OCI-LY7 (cell line): ENCODE data around the gene SLC7A7. TPM values are rescaled to one million over a fixed set of nuclear protein-coding genes. Genes with fewer than 3 reads are reported as not detected.

Experiments used
- BruUV-seq: library from RNA; stranded (reverse); fragments of 400-500 nt; replicated peaks from 2 replicates; lab custom pipeline; 2021; lab: Mats Ljungman, UMichigan
- CTCF ChIA-PET: fragments of 300-600 bp; sonication (Branson Sonifier 250); formaldehyde crosslinking; loops from one replicate; lab custom pipeline; 2022; ENCODE audit warnings: antibody characterized with exemption; ENCODE audit not compliant: unreplicated experiment; lab: Charles Lee
- POLR2A ChIA-PET: fragments of 300-600 bp; sonication (Branson Sonifier 250); formaldehyde crosslinking; loops from one replicate; lab custom pipeline; 2022; ENCODE audit warnings: antibody characterized with exemption; lab: Charles Lee
- DNase-seq: peaks from one replicate; pipeline ENCODE4 v3.0.0-alpha.2; 2015; ENCODE audit warnings: low spot score
- H2AFZ ChIP-seq: fragments of 200-600 bp; sonication (generic), shearing (Covaris generic); 2 replicates; pipeline ENCODE4 v1.6.1; 2014; ENCODE audit warnings: mild to moderate bottlenecking, antibody characterized with exemption, low read length, moderate library complexity
- H3K27ac ChIP-seq: fragments of 200-600 bp; sonication (generic); 2 replicates; pipeline ENCODE4 v1.5.1; 2014; ENCODE audit warnings: mixed run types, low read depth, mild to moderate bottlenecking, moderate library complexity, low read length, inconsistent platforms; ENCODE audit not compliant: poor library complexity, severe bottlenecking
- H3K36me3 ChIP-seq: fragments of 200-600 bp; sonication (generic); 2 replicates; pipeline ENCODE4 v1.6.1; 2014; ENCODE audit warnings: mild to moderate bottlenecking, antibody characterized with exemption, low read length, moderate library complexity, mixed read lengths; ENCODE audit not compliant: insufficient read depth
- H3K4me1 ChIP-seq: fragments of 200-600 bp; sonication (generic); 2 replicates; pipeline ENCODE4 v1.5.1; 2014; ENCODE audit warnings: mild to moderate bottlenecking, low read length; ENCODE audit not compliant: insufficient read depth, poor library complexity, severe bottlenecking
- H3K4me2 ChIP-seq: fragments of 200-600 bp; sonication (generic); 2 replicates; pipeline ENCODE4 v1.6.1; 2014; ENCODE audit warnings: mild to moderate bottlenecking, low read length
- H3K4me3 ChIP-seq: fragments of 200-600 bp; sonication (generic); 2 replicates; pipeline ENCODE4 v1.5.1; 2014; ENCODE audit warnings: mild to moderate bottlenecking, low read depth, low read length; ENCODE audit not compliant: poor library complexity, severe bottlenecking
- H3K79me2 ChIP-seq: fragments of 200-600 bp; sonication (generic); 2 replicates; pipeline ENCODE4 v1.6.1; 2016; ENCODE audit warnings: low read depth, mild to moderate bottlenecking, low read length, moderate library complexity, mixed read lengths; ENCODE audit not compliant: insufficient read depth
- H3K9me2 ChIP-seq: fragments of 200-600 bp; sonication (generic); 2 replicates; pipeline ENCODE4 v1.6.1; 2016; ENCODE audit warnings: mild to moderate bottlenecking, low read length, mixed read lengths; ENCODE audit not compliant: insufficient read depth
- H3K9me3 ChIP-seq: fragments of 200-600 bp; sonication (generic); 2 replicates; pipeline ENCODE4 v1.6.1; 2014; ENCODE audit warnings: mild to moderate bottlenecking, mixed run types, low read length, mixed read lengths
- H4K20me1 ChIP-seq: fragments of 200-600 bp; sonication (generic); 2 replicates; pipeline ENCODE4 v1.6.1; 2014; ENCODE audit warnings: mild to moderate bottlenecking, antibody characterized with exemption, low read length, moderate library complexity, mixed read lengths; ENCODE audit not compliant: insufficient read depth
- EZH2phosphoT487 ChIP-seq: fragments of 200-600 bp; sonication (generic); IDR thresholded peaks from 2 replicates; pipeline ENCODE4 v1.6.1; 2018; ENCODE audit warnings: low read depth, borderline replicate concordance, mild to moderate bottlenecking, mixed run types, antibody characterized with exemption, low read length, moderate library complexity, mixed read lengths
- intact Hi-C: fragments of 100-400 bp; cut with micrococcal nuclease; formaldehyde crosslinking; loops from one replicate; pipeline ENCODE4 v1.10.0; 2022; ENCODE audit not compliant: unreplicated experiment
- total RNA-seq, 2 experiments: library from RNA; depleted of rRNA in 1 of 2; stranded (reverse); fragments of >200 nt in 1 of 2; shearing (Covaris generic) in 1 of 2; gene quantifications; 2 replicates each; pipeline ENCODE4 v1.2.3, GENCODE V29; 2014 to 2022
- TF ChIP-seq, protein P1 (sequence below): fragments of 200-600 bp; sonication (generic); conservative IDR thresholded peaks from 2 replicates; pipeline ENCODE4 v1.5.1; 2014; ENCODE audit warnings: mild to moderate bottlenecking, antibody characterized with exemption, low read length, moderate library complexity, mixed read lengths

Gene SLC7A7
- total RNA-seq, 2 experiments from 2014 or later, result 30.6 to 59.2 TPM

DNA sequence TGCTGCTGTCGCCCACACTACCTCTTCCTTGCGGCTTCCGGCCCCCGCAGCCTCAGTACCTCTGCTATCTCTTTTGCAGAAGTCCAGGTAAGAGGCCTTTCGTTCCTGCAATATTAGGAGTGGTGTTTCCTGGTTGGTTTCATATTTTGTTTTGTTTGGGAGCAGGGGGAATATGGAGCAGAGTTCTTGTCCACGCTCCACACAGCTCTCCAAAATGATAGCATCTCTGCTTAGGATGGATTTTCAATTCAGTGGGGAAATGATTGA, 48.0 kb downstream of the SLC7A7 start:
- H3K4me1 ChIP-seq, result peaks cover 24% of the 10 kb centered on the region
- DNase-seq, result peak; percentile 40
- peak overlapping the region; percentile 97 for H3K4me2 ChIP-seq
- POLR2A ChIA-PET, result interaction anchor here (0.8 to 2.3 kb wide), 9 partner anchors 12 to 200 kb away, joined by 3 to 8 read pairs (median 5); no protein-coding TSS in a partner anchor
- H3K4me3 ChIP-seq, result peak overlapping the region; percentile 95
- peaks cover 11% of the 10 kb centered on the region for H4K20me1 ChIP-seq
- TF ChIP-seq, protein P1, sequence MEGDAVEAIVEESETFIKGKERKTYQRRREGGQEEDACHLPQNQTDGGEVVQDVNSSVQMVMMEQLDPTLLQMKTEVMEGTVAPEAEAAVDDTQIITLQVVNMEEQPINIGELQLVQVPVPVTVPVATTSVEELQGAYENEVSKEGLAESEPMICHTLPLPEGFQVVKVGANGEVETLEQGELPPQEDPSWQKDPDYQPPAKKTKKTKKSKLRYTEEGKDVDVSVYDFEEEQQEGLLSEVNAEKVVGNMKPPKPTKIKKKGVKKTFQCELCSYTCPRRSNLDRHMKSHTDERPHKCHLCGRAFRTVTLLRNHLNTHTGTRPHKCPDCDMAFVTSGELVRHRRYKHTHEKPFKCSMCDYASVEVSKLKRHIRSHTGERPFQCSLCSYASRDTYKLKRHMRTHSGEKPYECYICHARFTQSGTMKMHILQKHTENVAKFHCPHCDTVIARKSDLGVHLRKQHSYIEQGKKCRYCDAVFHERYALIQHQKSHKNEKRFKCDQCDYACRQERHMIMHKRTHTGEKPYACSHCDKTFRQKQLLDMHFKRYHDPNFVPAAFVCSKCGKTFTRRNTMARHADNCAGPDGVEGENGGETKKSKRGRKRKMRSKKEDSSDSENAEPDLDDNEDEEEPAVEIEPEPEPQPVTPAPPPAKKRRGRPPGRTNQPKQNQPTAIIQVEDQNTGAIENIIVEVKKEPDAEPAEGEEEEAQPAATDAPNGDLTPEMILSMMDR, result no peak
- TF ChIP-seq EZH2phosphoT487, result no peak
- CTCF ChIA-PET, result no interaction called here
- no peak overlapping the region for H2AFZ ChIP-seq
- H3K36me3 ChIP-seq, result peaks cover 48% of the 10 kb centered on the region
- intact Hi-C loops, result loop anchor here (5.0 kb wide), 1 partner anchor 55 kb away; no protein-coding TSS in a partner anchor
- no peaks in the 10 kb centered on the region for H3K9me3 ChIP-seq
- H3K9me2 ChIP-seq, result no peaks in the 10 kb centered on the region
- H3K27ac ChIP-seq, result peak overlapping the region; percentile 57
- H3K79me2 ChIP-seq, result peaks cover 37% of the 10 kb centered on the region
- no TSS peak for BruUV-seq

DNA sequence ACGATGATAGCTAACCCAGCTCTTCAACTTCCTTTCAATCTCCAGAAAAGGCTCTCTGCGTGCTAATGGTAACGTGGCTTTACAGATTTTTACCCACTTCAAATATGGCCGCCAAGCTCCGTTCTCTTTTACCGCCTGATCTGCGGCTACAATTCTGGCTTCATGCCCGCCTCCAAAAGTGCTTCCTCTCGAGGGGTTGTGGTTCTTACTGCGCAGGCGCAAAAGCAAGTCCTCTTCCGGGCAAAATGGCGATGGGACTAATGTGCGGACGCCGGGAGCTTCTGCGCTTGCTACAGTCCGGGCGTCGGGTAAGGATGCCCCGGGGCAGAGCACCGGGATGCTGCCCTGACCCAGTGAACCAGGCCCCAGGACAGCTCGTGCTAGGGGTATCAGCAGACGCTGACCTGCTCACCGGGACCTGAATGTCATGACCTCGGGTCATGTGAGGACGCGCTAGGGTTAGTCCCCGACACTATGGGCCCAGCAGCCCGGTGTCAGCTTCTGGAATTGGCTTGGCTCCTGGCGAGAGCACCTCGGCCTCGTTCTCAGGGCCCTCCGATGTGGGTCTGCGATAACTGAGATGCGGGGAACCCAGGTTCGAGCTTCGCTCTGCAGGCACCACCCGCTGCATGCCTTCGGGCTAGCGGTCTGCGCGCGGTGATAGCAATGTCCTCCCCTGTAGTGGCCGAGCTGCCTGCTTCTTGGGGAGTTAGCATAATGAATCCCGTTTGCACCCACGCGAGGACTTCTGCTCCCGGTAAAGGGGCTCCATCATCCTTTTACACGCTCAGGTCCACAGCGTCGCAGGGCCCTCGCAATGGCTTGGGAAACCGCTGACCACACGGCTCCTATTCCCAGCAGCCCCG, 48.5 kb downstream of the SLC7A7 start, which contains the start of gene OXA1L:
Gene OXA1L (plus strand): TSS at position 232 of the 866 bp plus-strand sequence. CDS start 14 bp downstream, at position 246.
- no peak for TF ChIP-seq EZH2phosphoT487
- TF ChIP-seq, protein P1, result no peak
- Histone ChIP-seq H2AFZ (peak within 1 kb of the TSS; percentile 60; the same call in 1 of the 2 replicates), H3K9me3 (no peaks in the 10 kb centered on the region), H3K27ac (peak within 1 kb of the TSS; percentile 57), H4K20me1 (peaks cover 11% of the 10 kb centered on the region), H3K79me2 (peaks cover 37% of the 10 kb centered on the region), H3K4me2 (peak within 1 kb of the TSS; percentile 97), H3K36me3 (peaks cover 43% of the 10 kb centered on the region), H3K4me3 (peak within 1 kb of the TSS; percentile 95), H3K4me1 (peaks cover 24% of the 10 kb centered on the region), H3K9me2 (no peaks in the 10 kb centered on the region)
- ChIA-PET CTCF (interaction anchor here (0.9 to 1.4 kb wide), 5 partner anchors 14 to 241 kb away, joined by 3 to 5 read pairs (median 4); no protein-coding TSS in a partner anchor), POLR2A (interaction anchor here (0.5 to 3.5 kb wide), 37 partner anchors 8 to 382 kb away, joined by 3 to 31 read pairs (median 4); partner anchors contain the start of genes DAD1, LRP10, RBM23 and SLC7A7)
- DNase-seq, result peak; percentile 99
- no TSS peak for BruUV-seq
- intact Hi-C loops, result loop anchor here (1.0 to 5.0 kb wide), 4 partner anchors 18 to 210 kb away; no protein-coding TSS in a partner anchor
